ENCODE results near the gene CD7.

The CD7 gene

DNA sequence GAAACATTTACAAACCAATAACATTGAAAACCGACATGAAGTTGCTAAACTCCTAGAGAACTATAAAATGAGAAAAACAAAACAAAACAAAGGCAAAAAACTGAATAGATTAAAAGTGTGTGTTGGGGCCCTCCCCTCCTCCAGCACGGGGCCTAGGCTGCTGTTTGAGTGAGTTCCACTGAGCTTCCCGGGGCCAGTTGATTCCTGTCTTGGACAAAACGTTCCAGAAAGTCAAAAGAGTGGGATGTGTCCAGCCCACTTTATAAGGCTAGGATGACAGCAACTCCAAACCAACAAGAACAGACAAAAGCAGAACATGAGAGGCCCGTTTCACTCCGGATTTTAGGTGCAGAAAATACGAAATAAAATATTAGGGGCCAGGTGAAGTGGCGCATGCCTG is 32.3 kb downstream of the CD7 start:
- DNase-seq (ENCODE audit: insufficient read length) (no peak), FAIRE-seq (no peak)
- TF ChIP-seq TAF1 (IDR thresholded peaks at IDR 0.05; ENCODE audit: borderline replicate concordance, low read depth, low read length) = no peak
- TF ChIP-seq POLR2AphosphoS5 (IDR thresholded peaks at IDR 0.05; ENCODE audit: low read depth, low read length) = no peak
- TF ChIP-seq POLR2A (IDR thresholded peaks at IDR 0.05; ENCODE audit: low read depth, low read length) = no peak

- FAIRE-seq (no peak), DNase-seq (ENCODE audit: insufficient read length) (no peak)
- TF ChIP-seq POLR2A (IDR thresholded peaks at IDR 0.05; ENCODE audit: low read depth, low read length) (no peak), POLR2AphosphoS5 (IDR thresholded peaks at IDR 0.05; ENCODE audit: low read depth, low read length) (no peak), TAF1 (IDR thresholded peaks at IDR 0.05; ENCODE audit: borderline replicate concordance, low read depth, low read length) (no peak)
Observed at GRCh38 chr17:82283208-82283749, 34.1 kb downstream of the CD7 start.

DNA sequence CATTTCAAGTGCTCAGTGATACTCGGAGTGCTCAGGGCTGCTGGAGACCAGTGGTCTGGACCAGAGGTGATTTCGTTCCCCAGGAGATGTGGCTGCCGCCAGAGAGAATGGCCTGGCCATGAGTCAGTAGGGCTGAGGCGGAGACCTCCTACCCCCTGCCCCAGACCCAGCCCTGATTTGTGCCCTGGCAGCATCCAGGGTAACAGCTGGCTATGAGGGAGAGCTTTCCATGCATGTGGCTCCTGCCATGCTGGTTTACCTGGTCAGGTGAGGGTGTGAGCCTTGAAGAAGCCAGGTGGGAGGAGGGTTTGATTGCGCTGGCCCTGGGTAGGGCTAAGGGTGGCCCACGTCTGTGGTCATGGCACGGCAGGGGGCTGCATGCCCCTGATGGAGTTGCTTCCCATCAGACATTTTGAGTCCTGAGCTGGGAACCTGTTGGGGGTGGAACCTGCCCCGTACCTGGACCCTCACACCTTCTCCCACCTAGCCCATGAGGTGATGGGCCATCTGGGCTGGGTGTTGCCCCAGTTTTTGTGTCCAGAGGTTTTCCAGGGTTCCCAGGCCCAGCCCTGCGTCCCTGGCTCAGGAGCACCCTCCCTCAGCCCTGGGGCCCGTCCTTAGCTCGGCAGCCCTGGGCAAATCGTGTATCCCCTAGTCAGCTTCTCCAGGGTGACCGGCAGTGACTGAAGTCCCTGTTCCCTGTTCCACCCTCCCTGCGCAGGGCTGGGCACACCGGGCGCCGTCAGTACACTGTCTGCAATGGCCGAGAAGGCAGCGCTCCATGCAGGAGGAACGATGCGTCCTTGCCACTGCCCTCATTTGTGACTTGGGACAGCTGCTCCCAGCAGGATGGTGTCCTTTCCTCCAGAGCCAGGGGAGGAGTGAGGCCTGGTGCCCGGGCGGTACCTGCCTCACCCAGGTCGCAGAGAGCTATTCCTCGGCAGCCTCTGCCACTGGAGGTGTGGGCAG is 34.9 kb downstream of the CD7 start:
- no peak for DNase-seq (ENCODE audit: insufficient read length)
- FAIRE-seq = no peak
- TF ChIP-seq POLR2AphosphoS5 (IDR thresholded peaks at IDR 0.05; ENCODE audit: low read depth, low read length) = no peak
- no peak for TF ChIP-seq TAF1 (IDR thresholded peaks at IDR 0.05; ENCODE audit: borderline replicate concordance, low read depth, low read length)
- TF ChIP-seq POLR2A (IDR thresholded peaks at IDR 0.05; ENCODE audit: low read depth, low read length) = no peak

GRCh38 chr17:82281502-82282238 is 35.7 kb downstream of the CD7 start:
- FAIRE-seq (no peak), DNase-seq (ENCODE audit: insufficient read length) (no peak)
- no peak for TF ChIP-seq POLR2A (IDR thresholded peaks at IDR 0.05; ENCODE audit: low read depth, low read length)
- no peak for TF ChIP-seq TAF1 (IDR thresholded peaks at IDR 0.05; ENCODE audit: borderline replicate concordance, low read depth, low read length)
- no peak for TF ChIP-seq POLR2AphosphoS5 (IDR thresholded peaks at IDR 0.05; ENCODE audit: low read depth, low read length)

DNA sequence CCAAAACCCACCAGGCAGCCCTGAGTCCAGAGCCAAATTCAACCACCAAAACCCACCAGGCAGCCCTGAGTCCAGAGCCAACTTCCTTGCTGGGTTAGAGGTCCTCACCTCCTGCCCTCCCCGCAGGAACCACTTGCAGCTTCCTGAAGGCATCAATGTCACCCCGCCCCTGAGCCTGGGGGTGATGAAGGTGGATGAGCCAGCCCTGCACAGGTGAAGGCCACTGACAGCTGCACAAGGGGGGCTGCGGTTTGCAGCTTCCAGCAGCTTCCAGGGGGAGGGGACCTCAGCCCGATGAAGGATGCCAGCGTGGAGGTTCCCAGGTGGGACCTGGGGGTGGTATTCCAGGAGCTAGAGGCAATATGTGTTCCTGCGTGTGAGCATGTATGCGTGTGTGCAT is 36.3 kb downstream of the CD7 start:
- DNase-seq (ENCODE audit: insufficient read length) = no peak
- FAIRE-seq = no peak
- no peak for TF ChIP-seq TAF1 (IDR thresholded peaks at IDR 0.05; ENCODE audit: borderline replicate concordance, low read depth, low read length)
- TF ChIP-seq POLR2AphosphoS5 (IDR thresholded peaks at IDR 0.05; ENCODE audit: low read depth, low read length) = no peak
- no peak for TF ChIP-seq POLR2A (IDR thresholded peaks at IDR 0.05; ENCODE audit: low read depth, low read length)

- TF ChIP-seq TAF1 (IDR thresholded peaks at IDR 0.05; ENCODE audit: borderline replicate concordance, low read depth, low read length) = no peak
- no peak for TF ChIP-seq POLR2A (IDR thresholded peaks at IDR 0.05; ENCODE audit: low read depth, low read length)
- no peak for TF ChIP-seq POLR2AphosphoS5 (IDR thresholded peaks at IDR 0.05; ENCODE audit: low read depth, low read length)
- no peak for FAIRE-seq
Observed at GRCh38 chr17:82280537-82280936, 36.9 kb downstream of the CD7 start.

GRCh38 chr17:82278786-82279391 is 38.5 kb downstream of the CD7 start:
- DNase-seq (ENCODE audit: insufficient read length) = no peak
- no peak for FAIRE-seq
- no peak for TF ChIP-seq POLR2AphosphoS5 (IDR thresholded peaks at IDR 0.05; ENCODE audit: low read depth, low read length)
- no peak for TF ChIP-seq POLR2A (IDR thresholded peaks at IDR 0.05; ENCODE audit: low read depth, low read length)
- no peak for TF ChIP-seq TAF1 (IDR thresholded peaks at IDR 0.05; ENCODE audit: borderline replicate concordance, low read depth, low read length)

More at GRCh38 chr17:82280537-82280936, 36.9 kb downstream of the CD7 start:
- DNase-seq (ENCODE audit: insufficient read length) = no peak

GRCh38 chr17:82278308-82278707 is 39.1 kb downstream of the CD7 start:
- TF ChIP-seq POLR2AphosphoS5 (IDR thresholded peaks at IDR 0.05; ENCODE audit: low read depth, low read length) = no peak
- TF ChIP-seq POLR2A (IDR thresholded peaks at IDR 0.05; ENCODE audit: low read depth, low read length) = no peak
- no peak for TF ChIP-seq TAF1 (IDR thresholded peaks at IDR 0.05; ENCODE audit: borderline replicate concordance, low read depth, low read length)
- no peak for FAIRE-seq

GRCh38 chr17:82277851-82278250 is 39.6 kb downstream of the CD7 start:
- DNase-seq (ENCODE audit: insufficient read length) (no peak), FAIRE-seq (no peak)
- TF ChIP-seq POLR2AphosphoS5 (IDR thresholded peaks at IDR 0.05; ENCODE audit: low read depth, low read length) (no peak), TAF1 (IDR thresholded peaks at IDR 0.05; ENCODE audit: borderline replicate concordance, low read depth, low read length) (no peak), POLR2A (IDR thresholded peaks at IDR 0.05; ENCODE audit: low read depth, low read length) (no peak)

More at GRCh38 chr17:82278308-82278707, 39.1 kb downstream of the CD7 start:
- DNase-seq (ENCODE audit: insufficient read length) = no peak

DNA sequence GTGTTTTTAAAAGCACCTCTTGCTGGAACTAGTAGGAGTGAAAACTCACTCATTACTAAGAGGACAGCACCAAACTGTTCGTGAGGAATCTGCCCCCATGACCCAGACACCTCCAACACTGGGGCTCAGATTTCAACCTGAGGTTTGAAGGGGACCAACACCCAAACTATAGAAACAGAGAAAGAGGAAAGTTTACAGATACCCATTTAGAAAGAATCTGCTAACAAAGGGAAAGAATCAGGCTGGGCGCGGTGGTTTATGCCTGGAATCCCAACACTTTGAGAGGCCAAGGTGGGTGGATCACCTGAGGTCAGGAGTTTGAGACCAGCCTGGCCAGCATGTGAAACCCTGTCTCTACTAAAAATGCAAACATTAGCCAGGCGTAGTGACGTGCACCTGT is 40.5 kb downstream of the CD7 start:
- DNase-seq (ENCODE audit: insufficient read length) (no peak), FAIRE-seq (no peak)
- no peak for TF ChIP-seq TAF1 (IDR thresholded peaks at IDR 0.05; ENCODE audit: borderline replicate concordance, low read depth, low read length)
- TF ChIP-seq POLR2A (IDR thresholded peaks at IDR 0.05; ENCODE audit: low read depth, low read length) = no peak
- no peak for TF ChIP-seq POLR2AphosphoS5 (IDR thresholded peaks at IDR 0.05; ENCODE audit: low read depth, low read length)

GRCh38 chr17:82275326-82275725 is 42.1 kb downstream of the CD7 start:
- DNase-seq (ENCODE audit: insufficient read length) = no peak
- no peak for TF ChIP-seq POLR2A (IDR thresholded peaks at IDR 0.05; ENCODE audit: low read depth, low read length)
- TF ChIP-seq POLR2AphosphoS5 (IDR thresholded peaks at IDR 0.05; ENCODE audit: low read depth, low read length) = no peak
- TF ChIP-seq TAF1 (IDR thresholded peaks at IDR 0.05; ENCODE audit: borderline replicate concordance, low read depth, low read length) = no peak
- no peak for FAIRE-seq

All from GM12892 (cell line).